Thyroid gland (tissue), 4 donors: ENCODE data around the gene KLF13.

ENCODE experiments used
- POLR2A ChIP-seq, 2 donors: fragments of 450-650 bp; IDR thresholded peaks; one replicate each; pipeline ENCODE4 v1.6.1; 2017; ENCODE audit warnings: antibody characterized with exemption in 2 of 2, mild to moderate bottlenecking in 2 of 2, moderate library complexity in 1 of 2
- TF ChIP-seq, protein P1 (sequence below), 6 experiments: fragments of 200-600 bp in 3 of 6; fragments of 450-650 bp in 3 of 6; sonication (generic) in 3 of 6; IDR thresholded peaks; one replicate each; pipeline ENCODE4 v1.5.1; 2016 to 2019; ENCODE audit warnings: antibody characterized with exemption in 6 of 6, mild to moderate bottlenecking in 2 of 6, inconsistent platforms in 1 of 6, moderate library complexity in 1 of 6

DNA sequence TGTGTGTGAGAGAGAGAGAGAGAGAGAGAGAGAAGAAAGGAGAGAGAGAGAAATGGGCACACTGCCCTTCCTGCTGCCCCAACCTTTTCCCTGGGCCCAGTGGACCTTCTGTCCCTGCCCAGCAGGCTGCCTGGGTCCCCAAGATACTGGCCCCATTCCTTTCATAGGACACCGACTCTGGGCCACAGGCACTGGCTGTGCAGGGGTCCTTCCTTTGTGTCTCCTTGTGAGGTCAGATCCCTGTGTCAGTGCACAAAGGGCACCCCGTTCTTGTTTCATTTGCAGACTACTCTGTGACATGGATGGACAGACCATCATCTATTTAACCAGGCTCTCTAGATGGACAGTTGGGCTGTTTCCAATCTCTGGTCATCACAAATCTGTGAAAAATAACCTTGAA, 21.3 kb upstream of the KLF13 start:
- TF ChIP-seq POLR2A (IDR thresholded peaks at IDR 0.05) = no peak
- TF ChIP-seq, protein P1, sequence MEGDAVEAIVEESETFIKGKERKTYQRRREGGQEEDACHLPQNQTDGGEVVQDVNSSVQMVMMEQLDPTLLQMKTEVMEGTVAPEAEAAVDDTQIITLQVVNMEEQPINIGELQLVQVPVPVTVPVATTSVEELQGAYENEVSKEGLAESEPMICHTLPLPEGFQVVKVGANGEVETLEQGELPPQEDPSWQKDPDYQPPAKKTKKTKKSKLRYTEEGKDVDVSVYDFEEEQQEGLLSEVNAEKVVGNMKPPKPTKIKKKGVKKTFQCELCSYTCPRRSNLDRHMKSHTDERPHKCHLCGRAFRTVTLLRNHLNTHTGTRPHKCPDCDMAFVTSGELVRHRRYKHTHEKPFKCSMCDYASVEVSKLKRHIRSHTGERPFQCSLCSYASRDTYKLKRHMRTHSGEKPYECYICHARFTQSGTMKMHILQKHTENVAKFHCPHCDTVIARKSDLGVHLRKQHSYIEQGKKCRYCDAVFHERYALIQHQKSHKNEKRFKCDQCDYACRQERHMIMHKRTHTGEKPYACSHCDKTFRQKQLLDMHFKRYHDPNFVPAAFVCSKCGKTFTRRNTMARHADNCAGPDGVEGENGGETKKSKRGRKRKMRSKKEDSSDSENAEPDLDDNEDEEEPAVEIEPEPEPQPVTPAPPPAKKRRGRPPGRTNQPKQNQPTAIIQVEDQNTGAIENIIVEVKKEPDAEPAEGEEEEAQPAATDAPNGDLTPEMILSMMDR (IDR thresholded peaks at IDR 0.05) = no peak
